Central memory CD8-positive, alpha-beta T cell (primary cell): Measurements from ENCODE around the gene FPR3.
A peak's percentile ranks its signal among the peaks of the same experiment; 100 is the strongest.

Experiments used
- ATAC-seq: fragments of 150-1000 bp; cut with Tn5 transposase; replicated peaks from 2 replicates; pipeline ENCODE4 v1.10.0; 2022; ENCODE audit warnings: mild to moderate bottlenecking, moderate FRiP score, moderate number of reproducible peaks; ENCODE audit not compliant: poor library complexity, severe bottlenecking; ENCODE audit errors: extremely low read depth
- DNase-seq, 2 donors: peaks; one replicate each; pipeline ENCODE4 v3.0.0; 2021; ENCODE audit warnings: low spot score in 2 of 2
- H3K27ac Mint-ChIP-seq: one replicate; pipeline ENCODE4 v1.8.0; 2022; ENCODE audit warnings: low read depth, mild to moderate bottlenecking, moderate library complexity, mixed read lengths
- H3K27me3 Mint-ChIP-seq: one replicate; pipeline ENCODE4 v1.8.0; 2022; ENCODE audit warnings: mixed read lengths
- H3K36me3 Mint-ChIP-seq: one replicate; pipeline ENCODE4 v1.8.0; 2022; ENCODE audit warnings: mild to moderate bottlenecking, moderate library complexity, mixed read lengths; ENCODE audit not compliant: insufficient read depth
- H3K4me1 Mint-ChIP-seq: one replicate; pipeline ENCODE4 v1.8.0; 2022; ENCODE audit warnings: mixed read lengths
- H3K4me3 Mint-ChIP-seq: one replicate; pipeline ENCODE4 v1.8.0; 2022; ENCODE audit warnings: mild to moderate bottlenecking, moderate library complexity, mixed read lengths
- H3K9me3 Mint-ChIP-seq: one replicate; pipeline ENCODE4 v1.8.0; 2022; ENCODE audit warnings: mixed read lengths

Gene FPR3

GRCh38 chr19:51816711-51817110, 21.8 kb downstream of the FPR3 start:
- no peaks in the 10 kb centered on the region for H3K36me3 Mint-ChIP-seq
- H3K27ac Mint-ChIP-seq: no peak overlapping the region
- H3K27me3 Mint-ChIP-seq: peaks cover 9% of the 10 kb centered on the region
- peaks cover 29% of the 10 kb centered on the region for H3K9me3 Mint-ChIP-seq
- DNase-seq (no peak), ATAC-seq (no peak)
- H3K4me1 Mint-ChIP-seq: no peaks in the 10 kb centered on the region
- H3K4me3 Mint-ChIP-seq: no peak overlapping the region

- peaks cover 39% of the 10 kb centered on the region for H3K9me3 Mint-ChIP-seq
- ATAC-seq: no peak
Measured at GRCh38 chr19:51820011-51820410, 25.1 kb downstream of the FPR3 start.

GRCh38 chr19:51820831-51821446, 26.0 kb downstream of the FPR3 start:
- Mint-ChIP-seq H3K27ac (no peak overlapping the region), H3K36me3 (no peaks in the 10 kb centered on the region), H3K27me3 (peaks cover 9% of the 10 kb centered on the region), H3K4me1 (no peaks in the 10 kb centered on the region), H3K9me3 (peaks cover 39% of the 10 kb centered on the region), H3K4me3 (no peak overlapping the region)
- ATAC-seq (no peak), DNase-seq (no peak)

More at GRCh38 chr19:51820011-51820410, 25.1 kb downstream of the FPR3 start:
- no peaks in the 10 kb centered on the region for H3K36me3 Mint-ChIP-seq
- H3K4me1 Mint-ChIP-seq: no peaks in the 10 kb centered on the region
- H3K4me3 Mint-ChIP-seq: no peak overlapping the region
- no peak overlapping the region for H3K27ac Mint-ChIP-seq
- DNase-seq: no peak
- H3K27me3 Mint-ChIP-seq: peaks cover 9% of the 10 kb centered on the region

- H3K9me3 Mint-ChIP-seq: peaks cover 39% of the 10 kb centered on the region
- H3K27ac Mint-ChIP-seq: no peak overlapping the region
- peaks cover 9% of the 10 kb centered on the region for H3K27me3 Mint-ChIP-seq
- H3K36me3 Mint-ChIP-seq: no peaks in the 10 kb centered on the region
- no peak for ATAC-seq
- no peaks in the 10 kb centered on the region for H3K4me1 Mint-ChIP-seq
- H3K4me3 Mint-ChIP-seq: no peak overlapping the region
- no peak for DNase-seq
Measured at GRCh38 chr19:51821456-51821855, 26.5 kb downstream of the FPR3 start.

DNA sequence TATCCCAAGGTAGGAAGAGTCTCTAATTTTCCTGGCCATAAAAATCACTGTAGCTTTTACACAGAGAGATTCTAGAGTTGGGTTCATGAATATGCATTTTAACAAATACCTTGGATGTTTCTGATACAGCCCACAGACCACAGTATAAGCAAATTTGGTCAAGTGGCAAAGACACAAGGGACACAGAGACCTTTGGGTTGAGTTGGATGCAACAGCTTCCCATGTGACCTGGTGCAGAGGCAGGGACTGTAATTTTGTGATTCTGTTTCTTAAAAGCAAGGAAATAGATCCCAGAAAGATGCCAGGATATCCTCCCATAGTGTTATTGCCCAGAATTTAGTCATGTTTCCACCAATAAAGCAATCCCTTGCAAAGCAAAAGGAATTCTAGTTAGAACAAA, 27.0 kb downstream of the FPR3 start:
- Mint-ChIP-seq H3K27ac (no peak overlapping the region), H3K27me3 (peaks cover 9% of the 10 kb centered on the region), H3K9me3 (peaks cover 39% of the 10 kb centered on the region), H3K4me3 (no peak overlapping the region), H3K4me1 (no peaks in the 10 kb centered on the region), H3K36me3 (no peaks in the 10 kb centered on the region)
- ATAC-seq (no peak), DNase-seq (no peak)

DNA sequence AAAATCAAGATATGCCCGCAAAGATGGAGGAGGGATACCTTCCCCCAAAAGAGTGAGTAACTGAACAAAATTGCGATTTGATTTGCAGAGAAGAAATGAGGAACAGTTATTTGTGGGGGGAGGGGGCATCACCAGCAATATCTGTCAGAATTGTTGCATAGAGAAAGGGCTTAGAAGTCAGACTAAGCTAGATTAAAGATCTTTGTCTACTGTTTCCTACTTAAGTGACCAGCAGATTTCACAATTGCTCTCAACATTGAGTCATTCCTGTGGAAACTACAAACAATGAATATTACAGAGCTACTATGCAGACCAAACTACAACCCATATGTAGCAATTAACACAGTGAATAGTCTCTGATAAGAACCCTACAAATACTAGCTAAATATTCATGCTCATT, 27.4 kb downstream of the FPR3 start:
- DNase-seq: no peak

DNA sequence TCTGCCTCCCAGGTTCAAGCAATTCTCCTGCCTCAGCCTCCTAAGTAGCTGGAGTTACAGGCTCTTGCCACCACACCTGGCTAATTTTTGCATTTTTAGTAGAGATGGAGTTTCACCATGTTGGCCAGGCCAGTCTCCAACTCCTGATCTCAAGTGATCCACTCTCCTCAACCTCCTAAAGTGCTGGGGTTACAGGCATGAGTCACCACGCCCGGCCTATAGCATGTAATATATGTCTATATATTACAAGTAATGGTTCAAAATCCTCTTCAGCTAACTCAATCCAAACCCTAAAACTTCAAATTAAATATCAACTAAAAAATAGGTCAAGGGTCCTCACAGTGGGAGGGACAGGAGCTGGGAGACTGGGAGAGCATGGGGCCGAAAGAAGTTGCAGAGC, 28.0 kb downstream of the FPR3 start:
- H3K4me3 Mint-ChIP-seq: no peak overlapping the region
- no peaks in the 10 kb centered on the region for H3K36me3 Mint-ChIP-seq
- H3K4me1 Mint-ChIP-seq: no peaks in the 10 kb centered on the region
- H3K27me3 Mint-ChIP-seq: peaks cover 9% of the 10 kb centered on the region
- no peak overlapping the region for H3K27ac Mint-ChIP-seq
- ATAC-seq (no peak), DNase-seq (no peak)
- H3K9me3 Mint-ChIP-seq: peaks cover 44% of the 10 kb centered on the region

More for the DNA sequence above, 27.4 kb downstream of the FPR3 start:
- no peak overlapping the region for H3K4me3 Mint-ChIP-seq
- no peaks in the 10 kb centered on the region for H3K36me3 Mint-ChIP-seq
- no peaks in the 10 kb centered on the region for H3K4me1 Mint-ChIP-seq
- no peak for ATAC-seq
- H3K27ac Mint-ChIP-seq: no peak overlapping the region
- H3K9me3 Mint-ChIP-seq: peaks cover 39% of the 10 kb centered on the region
- H3K27me3 Mint-ChIP-seq: peaks cover 9% of the 10 kb centered on the region

DNA sequence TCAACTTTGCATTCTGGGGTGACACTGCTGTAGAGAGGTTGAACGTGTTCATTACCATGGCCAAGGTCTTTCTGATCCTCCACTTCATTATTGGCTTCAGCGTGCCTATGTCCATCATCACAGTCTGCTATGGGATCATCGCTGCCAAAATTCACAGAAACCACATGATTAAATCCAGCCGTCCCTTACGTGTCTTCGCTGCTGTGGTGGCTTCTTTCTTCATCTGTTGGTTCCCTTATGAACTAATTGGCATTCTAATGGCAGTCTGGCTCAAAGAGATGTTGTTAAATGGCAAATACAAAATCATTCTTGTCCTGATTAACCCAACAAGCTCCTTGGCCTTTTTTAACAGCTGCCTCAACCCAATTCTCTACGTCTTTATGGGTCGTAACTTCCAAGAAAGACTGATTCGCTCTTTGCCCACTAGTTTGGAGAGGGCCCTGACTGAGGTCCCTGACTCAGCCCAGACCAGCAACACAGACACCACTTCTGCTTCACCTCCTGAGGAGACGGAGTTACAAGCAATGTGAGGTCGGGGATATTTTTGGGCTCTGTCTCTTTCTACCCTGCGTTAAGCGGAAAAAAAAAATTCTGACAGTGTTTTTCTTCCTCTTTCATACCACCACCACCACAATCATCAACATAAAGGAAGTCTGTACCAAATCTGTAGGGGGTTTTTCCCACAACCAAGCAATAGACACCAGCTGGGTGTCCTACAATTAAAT, 29.5 kb downstream of the FPR3 start:
- Mint-ChIP-seq H3K4me3 (no peak overlapping the region), H3K27me3 (no peaks in the 10 kb centered on the region), H3K36me3 (no peaks in the 10 kb centered on the region), H3K9me3 (peaks cover 34% of the 10 kb centered on the region), H3K4me1 (no peaks in the 10 kb centered on the region), H3K27ac (no peak overlapping the region)
- DNase-seq (no peak), ATAC-seq (peak; percentile 54)

DNA sequence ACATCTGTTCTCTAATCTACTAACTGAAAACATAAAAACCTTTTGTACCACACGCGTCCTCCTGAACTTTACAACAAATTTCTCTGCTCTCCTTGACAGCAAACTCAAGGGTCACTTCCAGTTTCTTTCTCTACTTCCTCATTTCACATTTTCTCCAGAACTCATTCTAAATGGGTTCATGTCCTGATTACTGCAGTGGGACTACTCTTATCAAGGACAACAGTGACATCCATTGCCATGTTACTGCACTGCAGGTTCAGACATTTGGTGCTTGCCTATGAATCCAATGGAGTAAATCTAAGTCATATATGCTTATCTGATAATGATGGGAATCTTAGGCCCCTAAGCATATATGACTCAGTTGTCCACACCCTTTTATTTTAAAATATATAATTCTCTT, 35.3 kb downstream of the FPR3 start:
- DNase-seq (no peak), ATAC-seq (no peak)
- peaks cover 33% of the 10 kb centered on the region for H3K9me3 Mint-ChIP-seq
- H3K27me3 Mint-ChIP-seq: no peaks in the 10 kb centered on the region
- no peaks in the 10 kb centered on the region for H3K36me3 Mint-ChIP-seq
- no peaks in the 10 kb centered on the region for H3K4me1 Mint-ChIP-seq
- no peak overlapping the region for H3K27ac Mint-ChIP-seq
- no peak overlapping the region for H3K4me3 Mint-ChIP-seq

- H3K27ac Mint-ChIP-seq: no peak overlapping the region
- H3K4me3 Mint-ChIP-seq: no peak overlapping the region
Measured at GRCh38 chr19:51837145-51837544, 42.2 kb downstream of the FPR3 start.

GRCh38 chr19:51861870-51862622, 67.1 kb downstream of the FPR3 start:
- peaks cover 36% of the 10 kb centered on the region for H3K9me3 Mint-ChIP-seq
- H3K4me3 Mint-ChIP-seq: no peak overlapping the region
- no peak for ATAC-seq
- no peak for DNase-seq
- no peak overlapping the region for H3K27ac Mint-ChIP-seq
- H3K36me3 Mint-ChIP-seq: no peaks in the 10 kb centered on the region
- no peaks in the 10 kb centered on the region for H3K4me1 Mint-ChIP-seq
- no peaks in the 10 kb centered on the region for H3K27me3 Mint-ChIP-seq

More at GRCh38 chr19:51837145-51837544, 42.2 kb downstream of the FPR3 start:
- H3K4me1 Mint-ChIP-seq: no peaks in the 10 kb centered on the region
- DNase-seq (no peak), ATAC-seq (no peak)
- no peaks in the 10 kb centered on the region for H3K27me3 Mint-ChIP-seq
- peaks cover 3% of the 10 kb centered on the region for H3K36me3 Mint-ChIP-seq
- H3K9me3 Mint-ChIP-seq: peaks cover 29% of the 10 kb centered on the region

DNA sequence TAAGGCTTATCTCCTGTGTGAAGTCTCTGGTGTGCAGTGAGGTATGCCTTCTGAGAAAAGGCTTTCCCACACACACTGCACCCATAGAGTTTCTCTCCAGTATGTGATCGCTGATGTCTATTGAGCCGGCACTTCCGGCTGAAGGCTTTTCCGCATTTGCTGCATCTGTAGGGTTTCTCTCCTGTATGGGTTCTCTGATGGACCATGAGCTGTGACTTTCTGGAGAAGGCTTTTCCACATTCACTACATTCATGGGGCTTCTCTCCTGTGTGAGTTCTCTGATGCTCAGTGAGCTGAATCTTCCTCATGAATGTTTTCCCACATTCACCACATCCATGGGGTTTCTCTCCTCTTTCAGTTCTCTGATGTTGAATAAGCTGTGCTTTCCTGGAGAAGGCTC, 78.1 kb downstream of the FPR3 start:
- Mint-ChIP-seq H3K9me3 (peaks cover 74% of the 10 kb centered on the region), H3K27me3 (no peaks in the 10 kb centered on the region), H3K4me1 (no peaks in the 10 kb centered on the region), H3K4me3 (no peak overlapping the region), H3K27ac (no peak overlapping the region), H3K36me3 (peaks cover 22% of the 10 kb centered on the region)
- ATAC-seq: no peak
- DNase-seq: no peak
